B cell (primary cell): Measurements from ENCODE around the gene LEPROT. TPM values are rescaled to one million over a fixed set of nuclear protein-coding genes. Genes with fewer than 3 reads are reported as not detected.

Experiments used
- ATAC-seq: fragments of 200-7000 bp; cut with Tn5 transposase; one replicate; pipeline ENCODE4 v1.10.0; 2021; ENCODE audit warnings: low read depth, mild to moderate bottlenecking, moderate number of reproducible peaks, moderate library complexity
- CTCF ChIA-PET: fragments of 350-600 bp; sonication (Branson Sonifier 250); formaldehyde crosslinking; loops from one replicate; lab custom pipeline; 2021; ENCODE audit warnings: antibody characterized with exemption, inconsistent platforms; lab: Charles Lee
- POLR2A ChIA-PET: fragments of 350-600 bp; sonication (Branson Sonifier 250); formaldehyde crosslinking; loops from one replicate; lab custom pipeline; 2021; ENCODE audit warnings: antibody characterized with exemption; lab: Charles Lee
- DNase-seq: peaks from one replicate; pipeline ENCODE4 v3.0.0; 2013
- H2AFZ ChIP-seq: 2 replicates; pipeline ENCODE4 v1.6.1; 2012; ENCODE audit warnings: mild to moderate bottlenecking, low read depth, low read length; ENCODE audit not compliant: insufficient read depth, poor library complexity, severe bottlenecking
- H3K27ac ChIP-seq, 2 donors: 1 replicate in 1 of 2; 2 replicates in 1 of 2; pipeline ENCODE4 v1.5.1; 2012 to 2013; ENCODE audit warnings: low read length in 2 of 2, mild to moderate bottlenecking in 2 of 2, moderate library complexity in 1 of 2
- H3K27me3 ChIP-seq, 4 experiments: fragments of 200-600 bp in 1 of 4; sonication (generic) in 1 of 4; replicated peaks in 1 of 4; 1 replicate in 2 of 4; 2 replicates in 2 of 4; pipeline versions ENCODE4 v1.6.1 to v1.7.0; 2013 to 2016; ENCODE audit warnings: low read length in 3 of 4, mild to moderate bottlenecking in 2 of 4, mixed read lengths in 1 of 4, moderate library complexity in 1 of 4; ENCODE audit not compliant: insufficient read depth in 4 of 4, control insufficient read depth in 3 of 4; ENCODE audit errors: control extremely low read depth in 1 of 4
- H3K36me3 ChIP-seq, 2 experiments: replicated peaks in 1 of 2; 1 replicate in 1 of 2; 2 replicates in 1 of 2; pipeline versions ENCODE4 v1.6.1 to v1.7.1; 2013; ENCODE audit warnings: low read length in 1 of 2; ENCODE audit not compliant: insufficient read depth in 2 of 2, control insufficient read depth in 1 of 2; ENCODE audit errors: control extremely low read depth in 1 of 2, extremely low read depth in 1 of 2
- H3K4me1 ChIP-seq, 2 donors: fragments of 200-600 bp in 1 of 2; sonication (generic) in 1 of 2; 1 replicate in 1 of 2; 2 replicates in 1 of 2; pipeline versions ENCODE4 v1.5.1 to v1.6.1; 2013 to 2017; ENCODE audit warnings: low read length in 2 of 2; ENCODE audit not compliant: control insufficient read depth in 2 of 2, insufficient read depth in 2 of 2
- H3K4me2 ChIP-seq: replicated peaks from 2 replicates; pipeline ENCODE3; 2012; ENCODE audit warnings: mild to moderate bottlenecking, low read depth, low read length; ENCODE audit not compliant: poor library complexity, severe bottlenecking
- H3K4me3 ChIP-seq, 5 experiments: fragments of 200-600 bp in 1 of 5; sonication (generic) in 1 of 5; 1 replicate in 3 of 5; 2 replicates in 2 of 5; pipeline versions ENCODE4 v1.5.1 to v1.7.0; 2011 to 2016; ENCODE audit warnings: low read length in 4 of 5, mild to moderate bottlenecking in 4 of 5, low read depth in 2 of 5, control low read depth in 1 of 5, moderate library complexity in 1 of 5; ENCODE audit not compliant: insufficient read depth in 1 of 5; ENCODE audit errors: control extremely low read depth in 1 of 5, extremely low read depth in 1 of 5
- H3K79me2 ChIP-seq: fragments of 200-600 bp; sonication (generic); one replicate; pipeline ENCODE4 v1.6.0; 2016; ENCODE audit warnings: low read length; ENCODE audit not compliant: control insufficient read depth, insufficient read depth
- H3K9ac ChIP-seq: fragments of 200-600 bp; sonication (generic); 2 replicates; pipeline ENCODE4 v1.6.1; 2017; ENCODE audit warnings: mild to moderate bottlenecking, low read length, moderate library complexity
- H3K9me3 ChIP-seq, 3 donors: one replicate each; pipeline versions ENCODE4 v1.6.1 to v1.7.1; 2013; ENCODE audit warnings: low read length in 2 of 3; ENCODE audit not compliant: control insufficient read depth in 2 of 3, insufficient read depth in 1 of 3; ENCODE audit errors: control extremely low read depth in 1 of 3
- H4K20me1 ChIP-seq: 2 replicates; pipeline ENCODE4 v1.6.0; 2012; ENCODE audit warnings: mild to moderate bottlenecking, low read length; ENCODE audit not compliant: insufficient read depth, control insufficient read depth, poor library complexity, severe bottlenecking
- H3K27ac Mint-ChIP-seq: one replicate; pipeline ENCODE4 v1.8.0; 2021; ENCODE audit warnings: mixed read lengths
- H3K27me3 Mint-ChIP-seq: one replicate; pipeline ENCODE4 v1.8.0; 2021; ENCODE audit warnings: mixed read lengths
- H3K4me1 Mint-ChIP-seq: one replicate; pipeline ENCODE4 v1.8.0; 2021; ENCODE audit warnings: mixed read lengths
- H3K4me3 Mint-ChIP-seq: one replicate; pipeline ENCODE4 v1.8.0; 2021; ENCODE audit warnings: mixed read lengths
- H3K9me3 Mint-ChIP-seq: one replicate; pipeline ENCODE4 v1.8.0; 2022; ENCODE audit warnings: mixed read lengths; ENCODE audit not compliant: insufficient read depth
- EZH2 ChIP-seq: IDR thresholded peaks from 2 replicates; pipeline ENCODE4 v1.6.1; 2012; ENCODE audit warnings: borderline replicate concordance, low read depth, mild to moderate bottlenecking, moderate library complexity, low read length; ENCODE audit not compliant: insufficient read depth, poor library complexity, severe bottlenecking
- WGBS: methylation state at CpG from one replicate; pipeline ENCODE4 v1.1.5; 2013; ENCODE audit warnings: missing lambda C conversion rate; ENCODE audit not compliant: insufficient coverage; 5-methylcytosine and 5-hydroxymethylcytosine counted together
- intact Hi-C: fragments of 100-400 bp; cut with micrococcal nuclease; formaldehyde crosslinking; loops from one replicate; pipeline ENCODE4 v1.10.0; 2022
- polyA plus RNA-seq: library from polyadenylated mRNA; depleted of rRNA; stranded (reverse); fragments of >200 nt; gene quantifications from 2 replicates; pipeline ENCODE4 v1.2.3, GENCODE V29; 2012
- total RNA-seq, 2 donors: library from RNA; stranded (reverse); fragments of 120-200 nt in 1 of 2; gene quantifications; 1 replicate in 1 of 2; 2 replicates in 1 of 2; pipeline versions ENCODE4 v1.2.3 to v1.2.4, GENCODE V29; 2013 to 2022
- TF ChIP-seq, protein P1 (sequence below): fragments of 200-600 bp; IDR thresholded peaks from one replicate; pipeline ENCODE4 v1.8.0; 2022; ENCODE audit warnings: antibody characterized with exemption, mild to moderate bottlenecking

The LEPROT gene
- total and polyA plus RNA-seq, 2 donors (not counting 1 experiment from before 2014, with no cell fraction given), result 9.7 to 26.5 TPM

DNA sequence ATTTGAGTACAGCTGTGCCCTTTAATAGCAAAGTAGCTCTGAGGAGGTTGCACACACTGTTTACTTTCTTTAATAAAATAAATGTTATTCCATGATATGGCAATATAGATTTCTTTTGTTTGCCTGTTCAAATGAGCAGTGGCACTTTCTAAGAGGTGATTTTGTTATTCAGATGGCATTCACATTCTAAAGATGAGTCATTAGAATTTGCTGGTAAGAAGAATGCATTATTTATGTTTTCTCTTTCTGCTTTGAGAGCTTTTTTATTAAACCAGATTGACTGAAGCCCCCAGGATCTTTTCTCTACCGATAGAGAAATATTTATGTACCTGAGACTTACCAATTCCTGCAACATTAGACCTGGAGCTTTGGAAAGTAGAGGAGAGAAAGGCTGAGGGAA, 11.2 kb upstream of the LEPROT start:
- CTCF ChIA-PET, result no interaction called here
- Mint-ChIP-seq H3K27me3 (peaks cover 45% of the 10 kb centered on the region), H3K9me3 (peaks cover 4% of the 10 kb centered on the region), H3K4me3 (no peak overlapping the region), H3K27ac (no peak overlapping the region), H3K4me1 (no peaks in the 10 kb centered on the region)
- Histone ChIP-seq H3K79me2 (no peaks in the 10 kb centered on the region), H3K4me2 (no peak overlapping the region), H3K9ac (no peak overlapping the region), H3K4me3 (no peak overlapping the region), H3K27ac (no peak overlapping the region), H4K20me1 (no peaks in the 10 kb centered on the region), H2AFZ (no peak overlapping the region), H3K4me1 (no peaks in the 10 kb centered on the region), H3K36me3 (no peaks in the 10 kb centered on the region), H3K27me3 (peaks cover 0 to 4% (median 0%) of the 10 kb centered on the region in 4 experiments), H3K9me3 (no peaks in the 10 kb centered on the region)
- TF ChIP-seq EZH2, result no peak
- TF ChIP-seq, protein P1, sequence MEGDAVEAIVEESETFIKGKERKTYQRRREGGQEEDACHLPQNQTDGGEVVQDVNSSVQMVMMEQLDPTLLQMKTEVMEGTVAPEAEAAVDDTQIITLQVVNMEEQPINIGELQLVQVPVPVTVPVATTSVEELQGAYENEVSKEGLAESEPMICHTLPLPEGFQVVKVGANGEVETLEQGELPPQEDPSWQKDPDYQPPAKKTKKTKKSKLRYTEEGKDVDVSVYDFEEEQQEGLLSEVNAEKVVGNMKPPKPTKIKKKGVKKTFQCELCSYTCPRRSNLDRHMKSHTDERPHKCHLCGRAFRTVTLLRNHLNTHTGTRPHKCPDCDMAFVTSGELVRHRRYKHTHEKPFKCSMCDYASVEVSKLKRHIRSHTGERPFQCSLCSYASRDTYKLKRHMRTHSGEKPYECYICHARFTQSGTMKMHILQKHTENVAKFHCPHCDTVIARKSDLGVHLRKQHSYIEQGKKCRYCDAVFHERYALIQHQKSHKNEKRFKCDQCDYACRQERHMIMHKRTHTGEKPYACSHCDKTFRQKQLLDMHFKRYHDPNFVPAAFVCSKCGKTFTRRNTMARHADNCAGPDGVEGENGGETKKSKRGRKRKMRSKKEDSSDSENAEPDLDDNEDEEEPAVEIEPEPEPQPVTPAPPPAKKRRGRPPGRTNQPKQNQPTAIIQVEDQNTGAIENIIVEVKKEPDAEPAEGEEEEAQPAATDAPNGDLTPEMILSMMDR, result no peak
- intact Hi-C loops, result no loop called here
- ATAC-seq (no peak), DNase-seq (no peak)
- WGBS, result no CpG with 5 or more reads among the region's 1 CpG
- POLR2A ChIA-PET, result no interaction called here

DNA sequence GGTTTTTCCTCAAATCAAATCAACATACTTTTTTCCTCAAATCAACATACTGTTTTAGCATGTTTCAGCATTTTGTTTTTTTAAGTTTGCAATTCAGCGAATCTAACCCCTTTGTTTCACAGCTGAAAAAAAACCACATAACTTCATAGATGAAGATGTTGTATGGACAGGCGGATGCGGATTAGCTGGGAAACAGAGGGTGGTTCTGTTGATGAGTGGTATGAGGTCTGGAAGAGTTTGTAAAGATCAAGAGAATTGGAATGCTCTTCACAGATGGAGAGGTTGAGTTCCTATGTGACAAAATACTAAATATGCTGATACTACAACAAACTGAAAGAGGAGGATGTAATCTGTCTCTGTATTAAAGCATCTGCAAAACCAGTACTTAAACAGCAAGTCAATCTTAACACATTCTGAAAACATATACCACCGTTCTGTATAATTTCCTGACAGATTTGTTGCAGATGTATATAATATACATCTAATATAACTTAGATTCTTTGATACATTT, 10.6 kb upstream of the LEPROT start:
- Histone ChIP-seq H2AFZ (no peak overlapping the region), H3K27ac (no peak overlapping the region), H3K9me3 (no peaks in the 10 kb centered on the region), H3K4me3 (no peak overlapping the region), H3K9ac (no peak overlapping the region), H3K4me2 (no peak overlapping the region), H4K20me1 (no peaks in the 10 kb centered on the region), H3K36me3 (no peaks in the 10 kb centered on the region), H3K4me1 (no peaks in the 10 kb centered on the region), H3K79me2 (no peaks in the 10 kb centered on the region), H3K27me3 (peaks cover 0 to 4% (median 0%) of the 10 kb centered on the region in 4 experiments)
- no peak for ATAC-seq
- ChIA-PET POLR2A (no interaction called here), CTCF (interaction anchor here (1.7 kb wide), 1 partner anchor 16 kb away, joined by 3 read pairs; no protein-coding TSS in a partner anchor)
- no CpG with 5 or more reads among the region's 4 CpGs for WGBS
- TF ChIP-seq, protein P1, result no peak
- TF ChIP-seq EZH2, result no peak
- no peak overlapping the region for H3K4me3 Mint-ChIP-seq
- intact Hi-C loops, result no loop called here
- peaks cover 4% of the 10 kb centered on the region for H3K9me3 Mint-ChIP-seq
- no peak overlapping the region for H3K27ac Mint-ChIP-seq
- no peak for DNase-seq
- no peaks in the 10 kb centered on the region for H3K4me1 Mint-ChIP-seq
- peaks cover 44% of the 10 kb centered on the region for H3K27me3 Mint-ChIP-seq
